GM19372 (cell line): Measurements from ENCODE around the gene TOR1AIP2.
A peak's percentile ranks its signal among the peaks of the same experiment; 100 is the strongest.
"Not testable (repeated sequence)": the region's sequence is repeated elsewhere in the genome, so short reads cannot be mapped to it uniquely, and the experiment has no call there.

ENCODE experiments used
- ATAC-seq: cut with Tn5 transposase; IDR thresholded peaks from one replicate; pipeline ENCODE4 v1.9.1; 2021; ENCODE audit warnings: mild to moderate bottlenecking, low read depth, moderate library complexity; ENCODE audit not compliant: unreplicated experiment

The TOR1AIP2 gene

DNA sequence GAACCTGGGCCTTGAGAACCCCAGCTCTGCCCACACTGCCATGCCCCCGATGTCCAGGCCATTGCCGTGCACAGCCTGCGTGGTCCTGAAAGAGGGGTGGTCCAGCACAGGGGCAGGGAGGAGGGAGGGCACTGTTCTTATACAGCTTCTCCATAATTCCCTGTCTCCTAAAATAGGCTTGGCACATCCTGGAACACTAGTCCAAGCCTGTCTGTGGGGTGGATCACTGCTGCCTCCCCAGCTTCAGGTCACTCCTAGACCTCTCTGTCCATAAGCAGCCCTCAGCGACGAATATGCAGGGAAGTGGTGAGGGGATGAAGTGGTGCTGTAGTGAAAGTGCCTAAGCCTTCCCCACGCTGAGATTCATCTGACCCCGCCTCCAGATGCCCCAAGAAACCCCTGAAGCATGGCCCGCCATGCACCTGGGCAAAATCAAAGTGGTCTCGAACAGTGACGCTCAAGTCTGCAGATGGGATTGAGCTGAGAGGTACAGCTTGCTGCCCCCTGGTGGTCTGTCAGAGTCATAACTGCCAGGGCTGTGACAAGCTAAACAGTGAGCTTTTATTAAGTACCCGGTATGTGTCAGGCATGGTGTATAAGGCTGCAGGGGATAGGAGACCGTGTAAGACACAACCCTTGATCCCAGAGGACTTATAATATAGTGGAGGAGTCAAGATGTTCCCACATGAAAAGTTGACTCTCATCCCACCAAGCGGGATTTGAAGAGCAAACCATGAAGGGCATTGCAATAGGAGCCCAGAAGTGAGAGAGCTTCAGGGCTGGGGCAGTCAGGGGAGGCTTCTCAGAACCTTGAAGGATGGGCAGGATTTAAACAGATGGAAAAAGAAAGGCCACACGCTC lies 67.9 kb downstream of the TOR1AIP2 start:
- peak; percentile 56 for ATAC-seq

DNA sequence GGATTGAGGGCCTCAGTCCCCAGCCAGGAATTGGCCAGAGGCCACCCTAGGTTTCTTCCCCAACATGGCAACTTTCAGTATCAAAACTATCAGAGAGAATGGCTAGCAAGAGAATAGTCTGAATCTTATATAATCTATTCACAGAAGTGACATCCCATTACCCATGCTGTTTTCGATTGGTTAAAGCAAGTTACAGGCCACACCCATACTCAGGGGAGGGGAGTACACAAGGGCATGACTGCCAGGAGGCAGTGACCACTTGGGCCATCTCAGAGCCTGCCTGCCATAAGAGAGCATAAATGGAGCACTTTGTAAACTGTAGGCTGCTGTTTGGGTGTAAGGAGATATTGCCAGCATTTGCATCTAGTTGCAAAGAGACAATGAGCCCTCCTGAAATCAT lies 69.1 kb downstream of the TOR1AIP2 start:
- ATAC-seq: no peak

DNA sequence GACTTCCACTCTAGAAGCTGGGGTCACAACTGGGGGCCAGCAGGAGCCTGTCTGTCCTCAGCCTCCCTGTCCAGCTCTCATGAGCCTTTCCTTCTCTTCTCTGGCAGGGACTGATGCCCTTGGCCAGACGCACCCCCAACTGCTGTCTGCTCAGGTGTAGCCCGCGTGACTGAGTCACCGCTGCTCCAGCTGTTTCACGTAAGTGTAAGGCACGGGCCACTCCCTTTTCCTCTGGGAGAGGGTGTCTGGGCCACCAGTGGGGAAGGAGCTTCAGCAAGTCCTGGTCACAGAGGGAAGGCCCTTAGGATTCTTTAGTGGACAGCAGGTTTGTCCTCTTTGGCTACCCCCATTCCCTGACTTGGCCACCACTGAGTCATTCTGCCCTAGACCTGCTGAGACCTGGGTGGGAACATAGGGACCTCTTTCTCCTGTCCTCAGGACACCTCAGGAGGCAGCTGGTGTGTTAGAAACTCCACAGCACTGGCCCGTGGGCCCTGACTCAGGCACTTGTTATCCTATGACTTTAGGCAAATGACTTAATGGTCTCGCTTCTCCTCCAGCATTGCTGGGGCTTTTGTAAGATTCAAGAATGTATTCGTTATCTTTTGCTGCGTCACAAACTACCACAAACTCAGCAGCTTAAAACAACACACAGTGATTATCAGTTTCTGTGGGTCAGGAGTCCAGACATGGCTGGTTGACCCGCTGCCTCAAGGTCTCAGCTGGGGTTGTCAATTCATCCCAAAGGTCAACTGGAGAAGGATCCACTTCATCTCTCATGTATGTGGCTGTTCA lies 69.7 kb downstream of the TOR1AIP2 start:
- ATAC-seq: no peak

DNA sequence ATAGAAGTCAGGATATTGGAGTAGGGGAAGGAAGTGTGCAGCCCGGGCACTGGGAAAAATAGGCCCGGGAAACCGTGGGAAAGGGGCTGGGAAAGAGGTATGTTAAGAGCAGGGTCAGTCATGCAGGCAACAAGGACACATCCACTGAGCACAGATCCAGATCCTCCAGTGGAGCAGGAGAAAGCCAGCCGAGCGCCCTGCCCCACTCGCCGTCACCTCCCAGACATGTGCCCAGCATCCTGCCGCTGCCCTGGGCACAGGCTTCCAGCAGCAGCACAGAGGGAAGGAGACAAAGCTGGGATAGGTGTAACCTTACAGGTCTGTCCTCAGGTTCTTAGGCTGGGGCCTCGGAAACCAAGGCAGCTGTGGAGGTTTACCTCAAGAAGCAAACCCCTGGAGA lies 70.3 kb downstream of the TOR1AIP2 start:
- ATAC-seq: no peak

DNA sequence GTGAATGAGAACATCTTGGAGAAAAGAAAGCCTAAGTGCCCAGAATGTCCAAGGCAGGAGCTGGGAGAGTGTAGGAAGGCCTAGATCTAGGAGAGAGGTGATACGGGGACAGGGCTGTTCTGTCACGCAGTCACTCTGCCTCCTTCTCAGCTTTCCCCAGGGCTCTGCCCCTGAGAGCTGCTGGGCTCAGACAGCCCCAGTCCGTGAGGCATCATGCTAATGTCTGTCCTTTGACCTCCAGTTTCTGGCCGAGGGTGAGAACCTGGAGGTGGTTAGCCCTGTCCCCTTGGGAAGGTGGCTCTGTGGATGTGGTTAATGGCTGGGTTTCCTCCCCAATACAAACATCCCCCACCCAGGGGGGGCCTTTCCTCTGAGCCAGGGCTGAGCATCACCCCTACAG lies 71.3 kb downstream of the TOR1AIP2 start:
- no peak for ATAC-seq

DNA sequence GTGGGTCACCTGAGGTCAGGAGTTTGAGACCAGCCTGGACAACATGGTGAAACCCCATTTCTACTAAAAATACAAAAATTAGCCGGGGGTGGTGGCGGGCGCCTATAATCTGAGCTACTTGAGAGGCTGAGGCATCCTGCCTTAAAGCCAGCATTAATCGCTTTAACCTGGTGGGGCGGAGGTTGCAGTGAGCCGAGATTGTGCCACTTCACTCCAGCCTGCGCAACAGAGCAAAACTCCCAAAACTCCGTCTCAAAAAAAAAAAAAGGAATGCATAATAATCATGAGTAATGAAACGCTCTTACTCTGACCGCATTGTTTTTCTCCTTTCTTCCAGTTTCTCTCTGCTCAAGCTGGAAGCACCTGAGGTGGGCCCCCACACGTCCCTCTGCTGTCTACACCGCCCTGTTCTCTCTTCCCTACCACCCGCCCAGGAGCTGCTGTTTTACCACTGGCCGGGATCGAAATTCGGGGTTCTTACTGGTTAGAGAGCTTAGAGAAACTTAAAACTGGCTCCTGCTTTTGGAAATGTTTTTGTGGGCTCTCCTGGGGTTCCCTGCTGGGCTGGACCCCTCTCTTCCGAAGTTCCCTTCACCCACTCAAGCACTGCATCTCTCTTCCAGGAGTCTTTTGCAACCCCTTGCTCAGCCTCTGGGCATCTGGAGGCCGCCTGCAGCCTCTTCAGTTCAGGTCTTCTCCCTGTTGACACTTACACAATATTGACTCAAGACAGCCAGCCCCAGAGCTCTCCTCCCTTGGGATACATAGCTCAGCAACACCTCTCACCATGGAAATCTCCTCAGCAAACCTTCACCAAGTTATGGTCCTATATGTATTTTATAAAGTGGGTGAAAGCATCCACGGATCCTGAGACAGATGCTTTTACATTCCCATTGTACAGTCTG lies 72.1 kb downstream of the TOR1AIP2 start:
- no peak for ATAC-seq

DNA sequence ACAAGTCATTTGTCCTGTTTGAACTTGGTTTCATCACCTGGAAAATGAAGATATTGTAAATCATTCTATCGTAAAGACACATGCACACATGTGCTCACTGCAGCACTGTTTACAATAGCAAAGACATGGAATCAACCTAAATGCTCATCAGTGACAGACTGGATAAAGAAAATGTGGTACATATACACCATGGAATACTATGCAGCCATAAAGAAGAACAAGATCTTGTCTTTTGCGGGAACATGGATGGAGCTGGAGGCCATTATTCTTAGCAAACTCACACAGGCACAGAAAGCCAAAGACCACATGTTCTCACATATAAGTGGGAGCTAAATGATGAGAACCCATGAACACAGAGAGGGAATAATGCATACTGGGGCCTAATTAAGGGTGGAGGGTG lies 73.2 kb downstream of the TOR1AIP2 start:
- ATAC-seq: not testable (repeated sequence)

DNA sequence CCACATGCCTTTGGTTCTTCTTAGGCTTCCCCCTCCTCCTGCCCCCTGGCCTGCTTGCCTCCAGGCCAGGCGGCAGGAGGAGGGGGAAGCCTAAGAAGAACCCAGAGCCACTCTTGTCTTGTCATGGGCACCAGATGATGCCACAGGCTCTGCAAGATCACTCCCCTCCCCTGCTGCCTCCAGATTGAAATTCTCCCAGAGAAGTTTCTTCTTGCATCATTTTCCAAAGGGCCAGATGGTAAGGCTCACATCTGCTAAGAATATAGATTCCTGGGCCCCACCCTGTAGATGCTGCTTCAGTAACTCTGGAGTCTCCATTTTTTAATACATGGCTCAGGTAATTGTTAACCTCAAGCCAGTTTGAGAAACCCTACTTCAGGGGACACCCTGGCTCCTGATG lies 73.7 kb downstream of the TOR1AIP2 start:
- ATAC-seq: no peak

DNA sequence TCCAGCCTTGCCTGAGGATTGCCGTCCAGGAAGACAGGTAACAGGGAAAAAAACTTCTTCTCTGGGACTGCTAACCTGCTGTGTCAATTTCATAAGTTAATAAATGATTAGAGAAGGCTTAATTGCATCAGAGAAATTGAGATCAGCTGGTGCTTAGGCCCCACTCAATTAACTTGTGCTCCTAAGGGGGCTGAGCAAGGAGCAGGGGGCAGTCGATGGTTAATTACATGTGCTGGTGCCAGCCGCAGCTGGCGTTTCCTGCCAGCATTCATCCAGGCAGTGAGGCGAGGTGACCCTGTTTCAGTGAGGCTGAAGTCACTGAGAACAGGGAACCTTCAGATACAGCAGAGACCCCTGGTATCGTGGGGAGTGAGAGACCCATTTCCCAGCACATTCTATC lies 74.5 kb downstream of the TOR1AIP2 start:
- ATAC-seq: no peak

DNA sequence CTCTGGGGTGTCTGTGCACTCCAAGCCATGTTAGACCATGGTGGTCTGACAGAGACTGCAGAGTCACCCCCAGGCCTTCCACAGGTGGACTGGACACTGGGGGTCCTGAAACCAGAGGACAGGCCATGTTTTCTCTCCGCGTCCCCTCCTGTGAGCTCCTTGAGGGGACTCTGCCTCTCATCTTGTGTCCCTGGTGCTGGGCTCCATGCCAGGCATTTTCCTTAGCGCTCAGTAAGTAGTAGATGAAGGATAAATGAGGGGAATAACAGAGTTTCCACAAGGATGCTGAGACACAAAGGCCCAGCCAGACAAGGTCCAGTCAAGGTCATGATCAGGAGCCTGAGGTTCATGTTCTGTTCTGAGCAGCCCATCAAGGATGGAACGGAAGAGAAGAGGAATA lies 77.1 kb downstream of the TOR1AIP2 start:
- no peak for ATAC-seq

DNA sequence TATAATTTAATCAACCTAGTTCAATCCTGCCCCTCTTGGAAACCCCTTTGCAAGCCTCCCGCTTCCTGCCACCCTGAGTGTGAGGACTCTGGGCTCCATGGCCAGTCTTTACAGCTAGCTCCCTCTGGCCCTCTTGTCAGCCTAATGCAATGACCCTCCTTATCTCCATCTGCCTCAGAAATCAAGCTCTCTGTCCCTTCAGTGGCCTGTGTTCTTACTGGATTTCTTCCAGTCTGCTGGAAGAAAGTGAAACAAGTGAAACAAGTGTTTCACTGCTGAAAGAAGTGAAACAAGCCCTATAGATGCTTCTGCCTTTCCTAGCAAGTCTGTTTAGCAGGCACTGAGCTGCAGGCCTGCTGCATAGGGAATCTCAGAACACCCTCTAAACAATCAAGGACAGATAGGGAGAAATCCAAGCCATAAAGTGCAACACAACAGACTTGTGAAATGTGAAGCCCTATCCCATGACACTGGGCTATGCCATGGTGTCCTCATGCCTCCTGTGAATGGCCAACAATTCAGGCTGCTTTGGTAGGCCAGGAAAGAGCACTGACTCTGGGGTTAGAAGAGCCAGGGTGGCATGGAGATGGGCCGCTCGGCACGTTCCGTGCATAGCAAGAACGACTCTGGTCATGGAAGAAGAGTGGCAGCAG lies 78.6 kb downstream of the TOR1AIP2 start:
- no peak for ATAC-seq

DNA sequence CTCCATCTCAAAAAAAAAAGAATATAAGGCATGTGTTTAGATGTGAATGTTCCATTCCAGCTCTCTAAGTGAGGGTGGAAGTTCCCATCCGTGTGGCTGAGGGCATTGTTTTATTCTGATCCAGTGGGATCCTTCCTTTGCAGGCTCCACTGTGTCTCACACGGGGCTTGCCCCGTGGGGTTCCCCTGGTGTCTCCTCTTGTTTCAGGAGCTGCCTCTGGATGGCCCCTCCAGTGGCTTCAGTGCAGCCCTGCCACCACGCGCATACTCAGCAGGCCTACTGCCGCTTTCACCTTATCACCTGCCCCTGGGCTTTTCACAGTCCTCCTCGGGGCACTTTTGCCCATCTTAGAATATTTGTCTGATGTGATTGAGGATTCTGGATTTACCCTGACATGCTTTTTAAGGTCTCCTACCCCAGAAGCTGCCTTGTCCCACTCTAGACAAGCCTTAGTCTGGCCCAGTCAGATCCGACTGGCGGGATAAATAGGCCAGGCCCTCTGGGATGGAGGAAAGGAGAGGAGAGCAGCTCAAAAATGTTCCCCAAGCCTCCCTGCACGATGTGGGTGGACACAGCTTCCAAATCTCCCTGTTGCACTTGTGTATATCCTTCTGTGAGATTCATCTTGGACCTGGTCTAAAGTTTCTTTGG lies 79.3 kb downstream of the TOR1AIP2 start:
- ATAC-seq: no peak

DNA sequence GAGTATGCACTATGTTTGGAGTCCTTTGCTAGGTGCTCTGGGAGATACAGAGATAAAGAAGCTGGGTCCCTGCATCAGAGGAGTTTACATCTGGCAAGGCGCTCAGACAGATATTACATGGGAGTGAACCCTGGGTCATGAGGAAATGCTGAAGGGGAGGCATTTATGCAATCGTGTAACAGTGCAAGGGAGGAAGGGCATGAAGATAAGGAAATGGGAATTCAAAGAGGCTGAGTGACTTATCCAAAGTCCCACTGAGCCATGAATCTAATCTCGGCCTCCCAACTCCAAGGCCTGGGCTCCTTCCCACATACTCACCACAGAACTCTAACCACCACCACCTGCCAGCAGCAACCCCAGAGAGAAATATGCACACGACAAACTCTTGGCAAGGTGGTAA lies 82.9 kb downstream of the TOR1AIP2 start:
- ATAC-seq: no peak

DNA sequence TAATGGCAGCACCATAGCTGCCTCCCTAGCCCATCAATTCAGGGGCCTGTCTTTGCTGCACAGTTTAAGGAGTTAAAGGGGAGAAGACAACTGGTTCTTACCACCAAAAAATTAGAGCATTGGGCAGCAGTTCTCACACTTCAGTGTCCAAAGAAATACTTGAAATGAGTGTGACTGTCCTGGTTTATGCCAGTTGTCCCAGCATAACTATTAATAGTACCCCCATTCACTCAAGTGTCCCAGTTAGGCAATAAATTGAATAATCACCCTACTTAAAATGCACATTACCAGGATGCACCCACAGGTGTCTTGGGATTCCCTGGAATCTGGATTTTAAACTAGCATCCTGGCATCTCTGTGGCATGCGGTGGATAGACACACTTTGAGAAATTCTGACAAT lies 83.5 kb downstream of the TOR1AIP2 start:
- no peak for ATAC-seq

DNA sequence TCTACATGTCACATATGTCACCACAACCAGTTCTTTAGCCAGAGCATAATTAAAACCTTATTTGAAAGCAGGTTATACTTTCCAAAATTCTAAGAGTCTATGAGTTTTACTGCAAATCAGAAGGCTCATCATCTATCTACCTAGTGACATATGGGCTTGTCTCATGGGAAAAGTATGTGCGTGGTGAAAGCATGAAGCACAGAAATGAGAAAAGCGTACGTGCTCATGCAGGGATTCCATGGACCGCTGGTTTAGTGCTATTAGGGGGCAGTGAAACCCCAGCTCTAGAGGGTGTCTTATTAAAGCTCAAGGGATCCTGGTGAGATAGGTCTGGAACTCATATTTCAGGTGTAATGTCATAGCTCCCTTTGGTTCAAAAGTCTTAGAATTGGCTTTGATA lies 84.3 kb downstream of the TOR1AIP2 start:
- ATAC-seq: no peak
